Prostate gland (tissue), 2 donors: ENCODE measurements around the gene AGL.

Source experiments
- CTCF ChIP-seq, 4 experiments: fragments of 200-600 bp in 2 of 4; fragments of 450-650 bp in 2 of 4; sonication (generic) in 2 of 4; IDR thresholded peaks; 1 replicate in 3 of 4; 2 replicates in 1 of 4; pipeline ENCODE4 v1.5.1; 2016 to 2019; ENCODE audit warnings: antibody characterized with exemption in 4 of 4, mild to moderate bottlenecking in 2 of 4, moderate library complexity in 2 of 4
- POLR2A ChIP-seq: fragments of 450-650 bp; IDR thresholded peaks from one replicate; pipeline ENCODE4 v1.6.1; 2016; ENCODE audit warnings: antibody characterized with exemption, mild to moderate bottlenecking

GRCh38 chr1:99955375-99955774 lies 105.2 kb downstream of the AGL start:
- TF ChIP-seq POLR2A = no peak
- TF ChIP-seq CTCF (IDR thresholded peaks at IDR 0.05) = no peak
